Measurements from ENCODE around the gene PAPSS2.

DNA sequence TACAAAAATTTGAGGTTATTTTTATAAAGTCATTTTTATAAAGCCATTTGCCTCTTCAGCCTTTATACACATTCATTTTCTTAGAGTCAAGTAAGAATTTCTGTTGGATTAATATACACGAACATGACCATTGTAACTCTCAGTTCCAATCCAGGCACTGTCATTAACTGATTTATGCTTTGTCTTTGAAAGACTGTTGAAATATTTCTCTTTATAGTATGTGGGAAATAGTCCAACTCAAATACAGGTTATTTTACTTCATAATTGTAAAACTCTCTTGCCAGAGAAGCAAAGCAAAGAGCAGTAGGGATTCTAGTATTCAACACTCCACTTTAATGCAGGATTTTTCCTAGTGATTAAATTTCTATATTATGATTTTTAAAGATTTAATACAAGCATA is 36.5 kb upstream of the PAPSS2 start:
- TF ChIP-seq, protein P1, sequence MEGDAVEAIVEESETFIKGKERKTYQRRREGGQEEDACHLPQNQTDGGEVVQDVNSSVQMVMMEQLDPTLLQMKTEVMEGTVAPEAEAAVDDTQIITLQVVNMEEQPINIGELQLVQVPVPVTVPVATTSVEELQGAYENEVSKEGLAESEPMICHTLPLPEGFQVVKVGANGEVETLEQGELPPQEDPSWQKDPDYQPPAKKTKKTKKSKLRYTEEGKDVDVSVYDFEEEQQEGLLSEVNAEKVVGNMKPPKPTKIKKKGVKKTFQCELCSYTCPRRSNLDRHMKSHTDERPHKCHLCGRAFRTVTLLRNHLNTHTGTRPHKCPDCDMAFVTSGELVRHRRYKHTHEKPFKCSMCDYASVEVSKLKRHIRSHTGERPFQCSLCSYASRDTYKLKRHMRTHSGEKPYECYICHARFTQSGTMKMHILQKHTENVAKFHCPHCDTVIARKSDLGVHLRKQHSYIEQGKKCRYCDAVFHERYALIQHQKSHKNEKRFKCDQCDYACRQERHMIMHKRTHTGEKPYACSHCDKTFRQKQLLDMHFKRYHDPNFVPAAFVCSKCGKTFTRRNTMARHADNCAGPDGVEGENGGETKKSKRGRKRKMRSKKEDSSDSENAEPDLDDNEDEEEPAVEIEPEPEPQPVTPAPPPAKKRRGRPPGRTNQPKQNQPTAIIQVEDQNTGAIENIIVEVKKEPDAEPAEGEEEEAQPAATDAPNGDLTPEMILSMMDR (conservative IDR thresholded peaks at IDR 0.05; ENCODE audit: low read depth in 2 of 2): no peak
- TF ChIP-seq CREB1 (CRISPR knock-in tag; IDR thresholded peaks at IDR 0.05; ENCODE audit: low read depth) (no peak), ZNF331 (CRISPR knock-in tag; IDR thresholded peaks at IDR 0.05; ENCODE audit: low read depth) (no peak), ZNF114 (CRISPR knock-in tag; IDR thresholded peaks at IDR 0.05) (no peak), POLR2AphosphoS5 (IDR thresholded peaks at IDR 0.05; ENCODE audit: low read depth) (no peak), JUNB (IDR thresholded peaks at IDR 0.05; ENCODE audit: unreplicated experiment) (no peak), REST (IDR thresholded peaks at IDR 0.05; ENCODE audit: unreplicated experiment) (no peak), EZH2 (IDR thresholded peaks at IDR 0.05; ENCODE audit: low read depth, unreplicated experiment) (no peak)

Data from GM23338 (cell line).